H1 (cell line): ENCODE data around the gene KRTAP4-2.
"Not testable (repeated sequence)": the region's sequence is repeated elsewhere in the genome, so short reads cannot be mapped to it uniquely, and the experiment has no call there.

Experiments
- KDM5A ChIP-seq: fragments of 200-600 bp; IDR thresholded peaks from 2 replicates; pipeline ENCODE4 v1.7.1; 2012; ENCODE audit warnings: mild to moderate bottlenecking, low read length, inconsistent platforms, mixed read lengths
- POLR2A ChIP-seq, 2 experiments: IDR thresholded peaks; 1 replicate in 1 of 2; 2 replicates in 1 of 2; pipeline ENCODE4 v1.6.1; 2011; ENCODE audit warnings: low read depth in 2 of 2, low read length in 2 of 2, mild to moderate bottlenecking in 2 of 2; ENCODE audit errors: control extremely low read depth in 1 of 2
- POLR2AphosphoS5 ChIP-seq: IDR thresholded peaks from 2 replicates; pipeline ENCODE4 v1.6.1; 2011; ENCODE audit warnings: low read depth, low read length
- RNF2 ChIP-seq: fragments of 200-900, 300-1000 bp; sonication (generic); IDR thresholded peaks from 2 replicates; pipeline ENCODE4 v1.7.1; 2016; ENCODE audit warnings: borderline replicate concordance, low read depth, mild to moderate bottlenecking, antibody characterized with exemption, low read length; ENCODE audit not compliant: poor library complexity, severe bottlenecking; ENCODE audit errors: missing control alignments
- SP1 ChIP-seq: IDR thresholded peaks from 2 replicates; pipeline ENCODE4 v1.6.1; 2011; ENCODE audit warnings: low read depth, low read length
- ZNF274 ChIP-seq: IDR thresholded peaks from 2 replicates; pipeline ENCODE4 v1.7.0; 2012; ENCODE audit warnings: low read length, borderline replicate concordance; ENCODE audit errors: extremely low read depth
- TF ChIP-seq, protein P1 (sequence below), 3 experiments: IDR thresholded peaks; 1 replicate in 2 of 3; 2 replicates in 1 of 3; pipeline versions ENCODE4 v1.5.1 to v1.6.1; 2011; ENCODE audit warnings: low read length in 3 of 3, mild to moderate bottlenecking in 3 of 3, inconsistent platforms in 2 of 3, low read depth in 1 of 3, moderate library complexity in 1 of 3; ENCODE audit not compliant: insufficient read depth in 1 of 3; ENCODE audit errors: control extremely low read depth in 1 of 3

DNA sequence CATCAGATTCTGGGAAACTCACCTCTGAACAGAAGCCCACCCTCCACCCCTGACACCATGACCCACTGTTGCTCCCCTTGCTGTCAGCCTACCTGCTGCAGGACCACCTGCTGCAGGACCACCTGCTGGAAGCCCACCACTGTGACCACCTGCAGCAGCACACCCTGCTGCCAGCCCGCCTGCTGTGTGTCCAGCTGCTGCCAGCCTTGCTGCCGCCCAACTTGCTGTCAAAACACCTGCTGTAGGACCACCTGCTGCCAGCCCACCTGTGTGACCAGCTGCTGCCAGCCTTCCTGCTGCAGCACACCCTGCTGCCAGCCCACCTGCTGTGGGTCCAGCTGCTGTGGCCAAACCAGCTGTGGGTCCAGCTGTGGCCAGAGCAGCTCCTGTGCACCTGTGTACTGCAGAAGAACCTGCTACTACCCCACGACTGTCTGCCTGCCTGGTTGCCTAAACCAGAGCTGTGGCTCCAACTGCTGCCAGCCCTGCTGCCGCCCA is 48.6 kb upstream of the KRTAP4-2 start, which contains the start of gene KRTAP9-2:
- not testable (repeated sequence) for TF ChIP-seq SP1; RNF2; POLR2A (IDR thresholded peaks at IDR 0.05; ENCODE audit: control extremely low read depth in 1 of 2, low read depth in 2 of 2, low read length in 2 of 2); ZNF274; KDM5A; POLR2AphosphoS5
- TF ChIP-seq, protein P1, sequence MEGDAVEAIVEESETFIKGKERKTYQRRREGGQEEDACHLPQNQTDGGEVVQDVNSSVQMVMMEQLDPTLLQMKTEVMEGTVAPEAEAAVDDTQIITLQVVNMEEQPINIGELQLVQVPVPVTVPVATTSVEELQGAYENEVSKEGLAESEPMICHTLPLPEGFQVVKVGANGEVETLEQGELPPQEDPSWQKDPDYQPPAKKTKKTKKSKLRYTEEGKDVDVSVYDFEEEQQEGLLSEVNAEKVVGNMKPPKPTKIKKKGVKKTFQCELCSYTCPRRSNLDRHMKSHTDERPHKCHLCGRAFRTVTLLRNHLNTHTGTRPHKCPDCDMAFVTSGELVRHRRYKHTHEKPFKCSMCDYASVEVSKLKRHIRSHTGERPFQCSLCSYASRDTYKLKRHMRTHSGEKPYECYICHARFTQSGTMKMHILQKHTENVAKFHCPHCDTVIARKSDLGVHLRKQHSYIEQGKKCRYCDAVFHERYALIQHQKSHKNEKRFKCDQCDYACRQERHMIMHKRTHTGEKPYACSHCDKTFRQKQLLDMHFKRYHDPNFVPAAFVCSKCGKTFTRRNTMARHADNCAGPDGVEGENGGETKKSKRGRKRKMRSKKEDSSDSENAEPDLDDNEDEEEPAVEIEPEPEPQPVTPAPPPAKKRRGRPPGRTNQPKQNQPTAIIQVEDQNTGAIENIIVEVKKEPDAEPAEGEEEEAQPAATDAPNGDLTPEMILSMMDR (IDR thresholded peaks at IDR 0.05; ENCODE audit: control extremely low read depth in 1 of 3, insufficient read depth in 1 of 3, low read depth in 1 of 3, low read length in 3 of 3), result not testable (repeated sequence)
